GM12878 (cell line): ENCODE results near the gene SMIM26. TPM values are rescaled to one million over a fixed set of nuclear protein-coding genes. Genes with fewer than 3 reads are reported as not detected.
A peak's percentile ranks its signal among the peaks of the same experiment; 100 is the strongest.

Experiments
- EGR1 ChIP-seq, 2 experiments: IDR thresholded peaks; 1 replicate in 1 of 2; 2 replicates in 1 of 2; pipeline ENCODE4 v1.6.1; 2011 to 2012; ENCODE audit warnings: low read depth in 2 of 2, low read length in 2 of 2, borderline replicate concordance in 1 of 2, mild to moderate bottlenecking in 1 of 2, moderate library complexity in 1 of 2
- GABPA ChIP-seq: IDR thresholded peaks from 2 replicates; pipeline ENCODE4 v1.6.1; 2014; ENCODE audit warnings: antibody characterized with exemption, low read depth, mild to moderate bottlenecking, inconsistent platforms
- IKZF1 ChIP-seq: fragments of 450-650 bp; conservative IDR thresholded peaks from 2 replicates; pipeline ENCODE4 v1.6.1; 2017; ENCODE audit warnings: antibody characterized with exemption, mild to moderate bottlenecking
- MTA3 ChIP-seq: IDR thresholded peaks from 2 replicates; pipeline ENCODE4 v1.6.1; 2012; ENCODE audit warnings: low read length, inconsistent platforms, borderline replicate concordance
- PAX8 ChIP-seq: fragments of 450-650 bp; IDR thresholded peaks from 2 replicates; pipeline ENCODE4 v1.6.1; 2017; ENCODE audit warnings: mild to moderate bottlenecking, moderate library complexity
- RB1 ChIP-seq: fragments of 450-650 bp; formaldehyde crosslinking; IDR thresholded peaks from 2 replicates; pipeline ENCODE4 v1.6.1; 2017; ENCODE audit warnings: mild to moderate bottlenecking, borderline replicate concordance
- RBBP5 ChIP-seq: fragments of 200-600 bp; sonication (generic); conservative IDR thresholded peaks from 2 replicates; pipeline ENCODE4 v1.6.1; 2016
- RELA ChIP-seq: fragments of 450-650 bp; IDR thresholded peaks from 2 replicates; pipeline ENCODE4 v1.8.0; 2014; ENCODE audit warnings: borderline replicate concordance; ENCODE audit not compliant: partially characterized antibody
- ZNF217 ChIP-seq: fragments of 450-650 bp; IDR thresholded peaks from 2 replicates; pipeline ENCODE4 v1.6.1; 2017; ENCODE audit warnings: antibody characterized with exemption, mild to moderate bottlenecking
- polyA plus RNA-seq, 11 experiments: library from polyadenylated mRNA; depleted of rRNA in 4 of 11; unstranded in 6 of 11; stranded (reverse) in 5 of 11; fragments of >200 nt; fragmentation: Nextera tagmentation in 4 of 11; fragmentation: Illumina TruSeq in 1 of 11; extraction: Ambion mirVana in 4 of 11; extraction: Trizol in 1 of 11; gene quantifications; 1 replicate in 1 of 11; 2 replicates in 10 of 11; pipeline versions ENCODE4 v1.2.1 to v1.2.3, GENCODE V29; 2011 to 2016; ENCODE audit warnings: inconsistent platforms in 2 of 11, missing spikeins in 2 of 11, low read depth in 1 of 11
- total RNA-seq, 4 experiments: library from RNA; depleted of rRNA in 3 of 4; stranded (reverse); fragments of >200 nt in 3 of 4; fragmentation: Illumina TruSeq in 1 of 4; extraction: Trizol in 1 of 4; gene quantifications; 2 replicates each; pipeline versions ENCODE4 v1.2.1 to v1.2.3, GENCODE V29; 2013 to 2021
- TF ChIP-seq, protein P1 (sequence below): fragments of 450-650 bp; IDR thresholded peaks from 2 replicates; pipeline ENCODE4 v1.6.1; 2017; ENCODE audit warnings: mild to moderate bottlenecking
- TF ChIP-seq, protein P2 (sequence below): fragments of 450-650 bp; formaldehyde crosslinking; IDR thresholded peaks from 2 replicates; pipeline ENCODE4 v1.4.0; 2022; ENCODE audit warnings: mild to moderate bottlenecking, moderate library complexity
- TF ChIP-seq, protein P3 (sequence below): fragments of 450-650 bp; IDR thresholded peaks from 2 replicates; pipeline ENCODE4 v1.6.1; 2017; ENCODE audit warnings: mild to moderate bottlenecking, moderate library complexity
- TF ChIP-seq, protein P4 (sequence below), 3 experiments: IDR thresholded peaks in 2 of 3; conservative IDR thresholded peaks in 1 of 3; 2 replicates each; pipeline ENCODE4 v1.5.1; 2011; ENCODE audit warnings: low read depth in 3 of 3, low read length in 3 of 3, mild to moderate bottlenecking in 3 of 3, control low read depth in 2 of 3, moderate library complexity in 2 of 3, inconsistent platforms in 1 of 3, mixed read lengths in 1 of 3; ENCODE audit not compliant: control insufficient read depth in 2 of 3, insufficient read depth in 1 of 3; ENCODE audit errors: extremely low read depth in 1 of 3
- TF ChIP-seq, protein P5 (sequence below): IDR thresholded peaks from 2 replicates; pipeline ENCODE4 v1.6.1; 2012; ENCODE audit warnings: low read length, inconsistent platforms

SMIM26 gene
- total and polyA plus RNA-seq, 10 of the 15 experiments (the other 5 are each of a cell fraction or from before 2014, with no cell fraction given) = 74.3 to 329 (median 176) TPM

DNA sequence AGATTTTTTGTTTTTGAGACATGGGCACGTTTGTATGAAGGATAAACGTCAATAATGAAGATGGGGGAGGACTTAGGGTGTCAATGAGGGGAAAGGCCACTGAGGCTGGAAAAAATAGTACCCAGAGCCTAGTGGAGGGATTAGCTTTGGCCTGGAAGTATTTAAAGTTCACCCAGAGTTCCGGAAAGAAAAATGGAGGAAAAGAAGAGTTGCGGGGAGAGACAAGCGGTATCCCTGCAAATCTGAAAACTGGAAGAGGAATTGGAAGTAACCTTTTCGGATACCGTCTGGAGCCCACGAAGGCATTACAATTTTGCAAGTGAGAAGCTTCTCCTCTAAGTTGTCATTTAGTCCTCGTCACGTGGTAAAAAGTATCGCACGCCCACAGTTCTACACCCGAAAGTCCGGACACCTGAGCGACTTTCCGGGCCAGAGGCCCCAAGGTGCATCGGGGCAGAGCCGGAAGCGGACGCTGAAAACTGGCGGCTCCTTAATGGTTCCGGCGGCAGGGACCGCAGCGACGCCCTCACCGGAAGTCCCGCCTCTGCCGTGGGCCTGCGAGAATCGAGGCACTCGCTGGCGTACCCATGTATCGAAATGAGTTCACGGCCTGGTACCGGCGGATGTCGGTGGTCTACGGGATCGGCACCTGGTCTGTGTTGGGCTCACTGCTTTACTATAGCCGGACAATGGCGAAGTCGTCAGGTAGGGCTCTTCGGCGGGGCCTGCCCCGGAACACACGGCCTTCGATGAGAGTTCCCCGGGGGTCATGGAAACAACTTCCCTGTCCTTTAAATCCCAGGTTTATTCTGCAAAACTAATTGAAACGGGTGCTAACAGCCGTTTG lies at the start of gene SMIM26 (continued):
- TF ChIP-seq RBBP5 (no peak), RB1 (0 out of 2 replicates have a peak, but pooled peaks have one; percentile 65), ZNF217 (0 out of 2 replicates have a peak, but pooled peaks have one; percentile 33), EGR1 (IDR thresholded peaks at IDR 0.05; ENCODE audit: borderline replicate concordance in 1 of 2, low read depth in 2 of 2, low read length in 2 of 2) (no peak), RELA (peak; percentile 19), IKZF1 (peak; percentile 71; the same call in 1 of the 2 replicates), MTA3 (no peak; the same call in 1 of the 2 replicates), PAX8 (no peak), GABPA (peak; percentile 95)
- TF ChIP-seq, protein P1, sequence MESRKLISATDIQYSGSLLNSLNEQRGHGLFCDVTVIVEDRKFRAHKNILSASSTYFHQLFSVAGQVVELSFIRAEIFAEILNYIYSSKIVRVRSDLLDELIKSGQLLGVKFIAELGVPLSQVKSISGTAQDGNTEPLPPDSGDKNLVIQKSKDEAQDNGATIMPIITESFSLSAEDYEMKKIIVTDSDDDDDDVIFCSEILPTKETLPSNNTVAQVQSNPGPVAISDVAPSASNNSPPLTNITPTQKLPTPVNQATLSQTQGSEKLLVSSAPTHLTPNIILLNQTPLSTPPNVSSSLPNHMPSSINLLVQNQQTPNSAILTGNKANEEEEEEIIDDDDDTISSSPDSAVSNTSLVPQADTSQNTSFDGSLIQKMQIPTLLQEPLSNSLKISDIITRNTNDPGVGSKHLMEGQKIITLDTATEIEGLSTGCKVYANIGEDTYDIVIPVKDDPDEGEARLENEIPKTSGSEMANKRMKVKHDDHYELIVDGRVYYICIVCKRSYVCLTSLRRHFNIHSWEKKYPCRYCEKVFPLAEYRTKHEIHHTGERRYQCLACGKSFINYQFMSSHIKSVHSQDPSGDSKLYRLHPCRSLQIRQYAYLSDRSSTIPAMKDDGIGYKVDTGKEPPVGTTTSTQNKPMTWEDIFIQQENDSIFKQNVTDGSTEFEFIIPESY = no peak
- TF ChIP-seq, protein P2, sequence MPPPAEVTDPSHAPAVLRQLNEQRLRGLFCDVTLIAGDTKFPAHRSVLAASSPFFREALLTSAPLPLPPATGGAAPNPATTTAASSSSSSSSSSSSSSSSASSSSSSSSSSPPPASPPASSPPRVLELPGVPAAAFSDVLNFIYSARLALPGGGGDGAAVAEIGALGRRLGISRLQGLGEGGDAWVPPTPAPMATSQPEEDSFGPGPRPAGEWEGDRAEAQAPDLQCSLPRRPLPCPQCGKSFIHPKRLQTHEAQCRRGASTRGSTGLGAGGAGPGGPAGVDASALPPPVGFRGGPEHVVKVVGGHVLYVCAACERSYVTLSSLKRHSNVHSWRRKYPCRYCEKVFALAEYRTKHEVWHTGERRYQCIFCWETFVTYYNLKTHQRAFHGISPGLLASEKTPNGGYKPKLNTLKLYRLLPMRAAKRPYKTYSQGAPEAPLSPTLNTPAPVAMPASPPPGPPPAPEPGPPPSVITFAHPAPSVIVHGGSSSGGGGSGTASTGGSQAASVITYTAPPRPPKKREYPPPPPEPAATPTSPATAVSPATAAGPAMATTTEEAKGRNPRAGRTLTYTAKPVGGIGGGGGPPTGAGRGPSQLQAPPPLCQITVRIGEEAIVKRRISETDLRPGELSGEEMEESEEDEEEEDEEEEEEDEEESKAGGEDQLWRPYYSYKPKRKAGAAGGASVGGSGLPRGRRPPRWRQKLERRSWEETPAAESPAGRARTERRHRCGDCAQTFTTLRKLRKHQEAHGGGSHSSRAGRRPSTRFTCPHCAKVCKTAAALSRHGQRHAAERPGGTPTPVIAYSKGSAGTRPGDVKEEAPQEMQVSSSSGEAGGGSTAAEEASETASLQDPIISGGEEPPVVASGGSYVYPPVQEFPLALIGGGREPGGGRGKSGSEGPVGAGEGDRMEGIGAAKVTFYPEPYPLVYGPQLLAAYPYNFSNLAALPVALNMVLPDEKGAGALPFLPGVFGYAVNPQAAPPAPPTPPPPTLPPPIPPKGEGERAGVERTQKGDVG (CRISPR knock-in tag) = no peak
- TF ChIP-seq, protein P3, sequence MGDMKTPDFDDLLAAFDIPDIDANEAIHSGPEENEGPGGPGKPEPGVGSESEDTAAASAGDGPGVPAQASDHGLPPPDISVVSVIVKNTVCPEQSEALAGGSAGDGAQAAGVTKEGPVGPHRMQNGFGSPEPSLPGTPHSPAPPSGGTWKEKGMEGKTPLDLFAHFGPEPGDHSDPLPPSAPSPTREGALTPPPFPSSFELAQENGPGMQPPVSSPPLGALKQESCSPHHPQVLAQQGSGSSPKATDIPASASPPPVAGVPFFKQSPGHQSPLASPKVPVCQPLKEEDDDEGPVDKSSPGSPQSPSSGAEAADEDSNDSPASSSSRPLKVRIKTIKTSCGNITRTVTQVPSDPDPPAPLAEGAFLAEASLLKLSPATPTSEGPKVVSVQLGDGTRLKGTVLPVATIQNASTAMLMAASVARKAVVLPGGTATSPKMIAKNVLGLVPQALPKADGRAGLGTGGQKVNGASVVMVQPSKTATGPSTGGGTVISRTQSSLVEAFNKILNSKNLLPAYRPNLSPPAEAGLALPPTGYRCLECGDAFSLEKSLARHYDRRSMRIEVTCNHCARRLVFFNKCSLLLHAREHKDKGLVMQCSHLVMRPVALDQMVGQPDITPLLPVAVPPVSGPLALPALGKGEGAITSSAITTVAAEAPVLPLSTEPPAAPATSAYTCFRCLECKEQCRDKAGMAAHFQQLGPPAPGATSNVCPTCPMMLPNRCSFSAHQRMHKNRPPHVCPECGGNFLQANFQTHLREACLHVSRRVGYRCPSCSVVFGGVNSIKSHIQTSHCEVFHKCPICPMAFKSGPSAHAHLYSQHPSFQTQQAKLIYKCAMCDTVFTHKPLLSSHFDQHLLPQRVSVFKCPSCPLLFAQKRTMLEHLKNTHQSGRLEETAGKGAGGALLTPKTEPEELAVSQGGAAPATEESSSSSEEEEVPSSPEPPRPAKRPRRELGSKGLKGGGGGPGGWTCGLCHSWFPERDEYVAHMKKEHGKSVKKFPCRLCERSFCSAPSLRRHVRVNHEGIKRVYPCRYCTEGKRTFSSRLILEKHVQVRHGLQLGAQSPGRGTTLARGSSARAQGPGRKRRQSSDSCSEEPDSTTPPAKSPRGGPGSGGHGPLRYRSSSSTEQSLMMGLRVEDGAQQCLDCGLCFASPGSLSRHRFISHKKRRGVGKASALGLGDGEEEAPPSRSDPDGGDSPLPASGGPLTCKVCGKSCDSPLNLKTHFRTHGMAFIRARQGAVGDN = peak; percentile 66
- TF ChIP-seq, protein P4, sequence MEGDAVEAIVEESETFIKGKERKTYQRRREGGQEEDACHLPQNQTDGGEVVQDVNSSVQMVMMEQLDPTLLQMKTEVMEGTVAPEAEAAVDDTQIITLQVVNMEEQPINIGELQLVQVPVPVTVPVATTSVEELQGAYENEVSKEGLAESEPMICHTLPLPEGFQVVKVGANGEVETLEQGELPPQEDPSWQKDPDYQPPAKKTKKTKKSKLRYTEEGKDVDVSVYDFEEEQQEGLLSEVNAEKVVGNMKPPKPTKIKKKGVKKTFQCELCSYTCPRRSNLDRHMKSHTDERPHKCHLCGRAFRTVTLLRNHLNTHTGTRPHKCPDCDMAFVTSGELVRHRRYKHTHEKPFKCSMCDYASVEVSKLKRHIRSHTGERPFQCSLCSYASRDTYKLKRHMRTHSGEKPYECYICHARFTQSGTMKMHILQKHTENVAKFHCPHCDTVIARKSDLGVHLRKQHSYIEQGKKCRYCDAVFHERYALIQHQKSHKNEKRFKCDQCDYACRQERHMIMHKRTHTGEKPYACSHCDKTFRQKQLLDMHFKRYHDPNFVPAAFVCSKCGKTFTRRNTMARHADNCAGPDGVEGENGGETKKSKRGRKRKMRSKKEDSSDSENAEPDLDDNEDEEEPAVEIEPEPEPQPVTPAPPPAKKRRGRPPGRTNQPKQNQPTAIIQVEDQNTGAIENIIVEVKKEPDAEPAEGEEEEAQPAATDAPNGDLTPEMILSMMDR (IDR thresholded peaks at IDR 0.05 in 2 of 3, conservative IDR thresholded peaks at IDR 0.05 in 1 of 3; ENCODE audit: control insufficient read depth in 2 of 3, extremely low read depth in 1 of 3, insufficient read depth in 1 of 3, low read depth in 3 of 3, low read length in 3 of 3) = no peak
- TF ChIP-seq, protein P5, sequence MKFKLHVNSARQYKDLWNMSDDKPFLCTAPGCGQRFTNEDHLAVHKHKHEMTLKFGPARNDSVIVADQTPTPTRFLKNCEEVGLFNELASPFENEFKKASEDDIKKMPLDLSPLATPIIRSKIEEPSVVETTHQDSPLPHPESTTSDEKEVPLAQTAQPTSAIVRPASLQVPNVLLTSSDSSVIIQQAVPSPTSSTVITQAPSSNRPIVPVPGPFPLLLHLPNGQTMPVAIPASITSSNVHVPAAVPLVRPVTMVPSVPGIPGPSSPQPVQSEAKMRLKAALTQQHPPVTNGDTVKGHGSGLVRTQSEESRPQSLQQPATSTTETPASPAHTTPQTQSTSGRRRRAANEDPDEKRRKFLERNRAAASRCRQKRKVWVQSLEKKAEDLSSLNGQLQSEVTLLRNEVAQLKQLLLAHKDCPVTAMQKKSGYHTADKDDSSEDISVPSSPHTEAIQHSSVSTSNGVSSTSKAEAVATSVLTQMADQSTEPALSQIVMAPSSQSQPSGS = 0 out of 2 replicates have a peak, but pooled peaks have one; percentile 16
